Activated CD4-positive, alpha-beta T cell treated with anti-CD3 and anti-CD28 coated beads, Interleukin-2, amount 10 ng/mL, durations not matched to agents 24 days and 14 days (primary cell): ENCODE results near the gene THADA. TPM values are rescaled to one million over a fixed set of nuclear protein-coding genes. Genes with fewer than 3 reads are reported as not detected.

Experiments
- DNase-seq: peaks from one replicate; pipeline ENCODE4 v3.0.0; 2022
- H3K27ac Mint-ChIP-seq: one replicate; pipeline ENCODE4 v1.8.0; 2022; ENCODE audit warnings: mild to moderate bottlenecking, mixed read lengths
- H3K27me3 Mint-ChIP-seq: one replicate; pipeline ENCODE4 v1.8.0; 2022; ENCODE audit warnings: mixed read lengths
- H3K36me3 Mint-ChIP-seq: one replicate; pipeline ENCODE4 v1.8.0; 2022; ENCODE audit warnings: low read depth, mild to moderate bottlenecking, mixed read lengths
- H3K4me1 Mint-ChIP-seq: one replicate; pipeline ENCODE4 v1.8.0; 2021; ENCODE audit warnings: mixed read lengths
- H3K4me3 Mint-ChIP-seq: one replicate; pipeline ENCODE4 v1.8.0; 2022; ENCODE audit warnings: mild to moderate bottlenecking, moderate library complexity, mixed read lengths
- H3K9me3 Mint-ChIP-seq: one replicate; pipeline ENCODE4 v1.8.0; 2021; ENCODE audit warnings: mixed read lengths
- intact Hi-C: fragments of 100-400 bp; cut with micrococcal nuclease; formaldehyde crosslinking; loops from one replicate; pipeline ENCODE4 v1.15.1; 2023
- total RNA-seq: library from RNA; stranded (reverse); gene quantifications from 2 replicates; pipeline ENCODE4 v1.2.3, GENCODE V29; 2022

THADA gene
- total RNA-seq, 1 donor from 2014 or later, result 55.4 TPM

- H3K27ac Mint-ChIP-seq, result no peak overlapping the region
- no peaks in the 10 kb centered on the region for H3K27me3 Mint-ChIP-seq
- no peak overlapping the region for H3K4me3 Mint-ChIP-seq
- peaks cover 25% of the 10 kb centered on the region for H3K36me3 Mint-ChIP-seq
- intact Hi-C loops, result no loop called here
- no peak for DNase-seq
- H3K9me3 Mint-ChIP-seq, result no peaks in the 10 kb centered on the region
- H3K4me1 Mint-ChIP-seq, result peaks cover 7% of the 10 kb centered on the region
Observed at GRCh38 chr2:43438858-43439655, 156.8 kb downstream of the THADA start.

GRCh38 chr2:43438342-43438741 is 157.5 kb downstream of the THADA start:
- Mint-ChIP-seq H3K27me3 (no peaks in the 10 kb centered on the region), H3K9me3 (no peaks in the 10 kb centered on the region), H3K36me3 (peaks cover 30% of the 10 kb centered on the region), H3K27ac (no peak overlapping the region), H3K4me1 (peaks cover 7% of the 10 kb centered on the region), H3K4me3 (no peak overlapping the region)
- intact Hi-C loops, result no loop called here
- DNase-seq, result no peak

DNA sequence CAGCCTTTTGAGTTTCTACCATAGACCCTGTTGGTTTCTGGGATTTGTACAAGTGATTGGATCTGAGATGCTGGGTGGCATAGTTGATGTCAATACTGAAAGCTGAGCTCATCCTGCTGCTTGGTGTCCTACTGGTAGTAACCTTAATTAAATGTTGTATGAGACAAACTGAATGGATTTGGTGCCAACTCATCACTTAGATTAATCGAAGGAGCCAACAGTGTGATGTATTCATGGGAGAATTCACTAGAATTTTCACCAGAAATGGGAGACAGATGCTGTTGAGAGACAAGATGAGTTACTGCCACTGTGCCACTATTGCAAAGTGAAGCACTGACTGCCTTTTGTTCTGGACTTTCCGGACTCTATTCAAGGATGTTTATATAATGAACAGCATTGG is 158.5 kb downstream of the THADA start:
- Mint-ChIP-seq H3K27me3 (no peaks in the 10 kb centered on the region), H3K27ac (no peak overlapping the region), H3K4me1 (peaks cover 3% of the 10 kb centered on the region), H3K36me3 (peaks cover 33% of the 10 kb centered on the region), H3K9me3 (no peaks in the 10 kb centered on the region), H3K4me3 (no peak overlapping the region)
- no peak for DNase-seq
- intact Hi-C loops, result no loop called here

DNA sequence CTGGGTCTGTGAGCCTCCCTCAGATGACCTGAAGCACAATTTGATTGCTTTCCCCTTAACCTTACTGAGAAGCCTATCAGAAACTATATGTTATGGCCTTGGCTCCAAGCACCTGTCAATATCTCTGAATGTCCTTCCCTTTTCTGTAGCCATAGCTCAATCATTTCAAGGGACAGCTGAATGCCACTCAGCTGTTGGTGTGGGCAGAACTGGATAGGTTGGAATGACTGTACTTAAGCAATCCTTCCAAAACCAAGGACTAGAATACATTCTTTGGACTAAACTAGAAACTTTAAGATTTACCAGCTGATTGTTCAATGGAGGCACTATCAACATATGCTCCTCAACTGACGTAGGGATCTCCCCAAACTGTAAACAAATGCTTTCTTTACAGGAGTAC is 159.4 kb downstream of the THADA start:
- H3K36me3 Mint-ChIP-seq, result peaks cover 29% of the 10 kb centered on the region
- H3K9me3 Mint-ChIP-seq, result no peaks in the 10 kb centered on the region
- no peaks in the 10 kb centered on the region for H3K27me3 Mint-ChIP-seq
- no peak overlapping the region for H3K27ac Mint-ChIP-seq
- no peak for DNase-seq
- no peak overlapping the region for H3K4me3 Mint-ChIP-seq
- intact Hi-C loops, result no loop called here
- H3K4me1 Mint-ChIP-seq, result peaks cover 3% of the 10 kb centered on the region

- Mint-ChIP-seq H3K27me3 (no peaks in the 10 kb centered on the region), H3K27ac (no peak overlapping the region), H3K4me3 (no peak overlapping the region), H3K9me3 (no peaks in the 10 kb centered on the region), H3K4me1 (peaks cover 3% of the 10 kb centered on the region), H3K36me3 (peaks cover 33% of the 10 kb centered on the region)
- DNase-seq, result no peak
- intact Hi-C loops, result no loop called here
Observed at GRCh38 chr2:43435746-43436145, 160.1 kb downstream of the THADA start.

DNA sequence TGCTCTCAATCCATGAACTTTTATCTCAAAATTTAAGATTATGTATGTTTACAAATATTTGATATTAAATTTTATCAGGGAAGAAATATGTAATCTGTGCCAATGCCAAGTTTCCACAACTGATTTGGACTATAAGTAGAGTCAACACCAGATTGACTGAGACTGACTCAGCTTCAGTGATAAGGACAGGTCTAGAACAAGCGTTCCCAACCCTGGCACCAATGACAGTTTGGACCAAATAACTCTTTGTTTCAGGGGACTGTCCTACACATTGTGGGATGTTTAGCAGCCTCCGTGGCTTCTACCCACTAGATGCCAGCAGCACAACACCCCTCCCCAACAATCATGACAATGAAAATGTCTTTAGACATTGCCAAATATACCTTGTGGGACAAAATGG is 165.3 kb downstream of the THADA start:
- no peaks in the 10 kb centered on the region for H3K27me3 Mint-ChIP-seq
- no peaks in the 10 kb centered on the region for H3K9me3 Mint-ChIP-seq
- peaks cover 39% of the 10 kb centered on the region for H3K36me3 Mint-ChIP-seq
- intact Hi-C loops, result no loop called here
- no peak overlapping the region for H3K27ac Mint-ChIP-seq
- H3K4me1 Mint-ChIP-seq, result peaks cover 18% of the 10 kb centered on the region
- no peak overlapping the region for H3K4me3 Mint-ChIP-seq
- DNase-seq, result no peak

DNA sequence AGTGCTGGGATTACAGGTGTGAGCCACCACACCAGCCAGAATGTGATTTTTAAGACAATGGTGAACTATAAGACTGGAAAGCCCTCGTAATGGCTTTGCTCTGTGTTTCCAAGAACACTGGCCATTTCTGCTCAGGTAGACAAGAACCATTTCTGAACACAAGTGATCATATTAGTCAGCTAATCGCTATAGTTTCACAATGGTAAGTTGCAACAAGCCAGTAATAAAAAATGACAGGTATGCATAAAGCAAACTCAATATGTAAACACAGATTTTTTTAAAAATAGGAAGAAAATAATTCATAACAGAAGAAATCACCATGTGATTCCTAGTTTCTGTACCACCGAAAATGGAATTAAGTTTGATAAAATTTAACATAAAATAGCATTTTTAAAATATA is 166.5 kb downstream of the THADA start:
- intact Hi-C loops, result loop anchor here (5.0 kb wide), 1 partner anchor 48 kb away; no protein-coding TSS in a partner anchor
- Mint-ChIP-seq H3K4me1 (peaks cover 30% of the 10 kb centered on the region), H3K9me3 (no peaks in the 10 kb centered on the region), H3K27me3 (no peaks in the 10 kb centered on the region), H3K27ac (no peak overlapping the region), H3K36me3 (peaks cover 37% of the 10 kb centered on the region), H3K4me3 (no peak overlapping the region)
- no peak for DNase-seq

DNA sequence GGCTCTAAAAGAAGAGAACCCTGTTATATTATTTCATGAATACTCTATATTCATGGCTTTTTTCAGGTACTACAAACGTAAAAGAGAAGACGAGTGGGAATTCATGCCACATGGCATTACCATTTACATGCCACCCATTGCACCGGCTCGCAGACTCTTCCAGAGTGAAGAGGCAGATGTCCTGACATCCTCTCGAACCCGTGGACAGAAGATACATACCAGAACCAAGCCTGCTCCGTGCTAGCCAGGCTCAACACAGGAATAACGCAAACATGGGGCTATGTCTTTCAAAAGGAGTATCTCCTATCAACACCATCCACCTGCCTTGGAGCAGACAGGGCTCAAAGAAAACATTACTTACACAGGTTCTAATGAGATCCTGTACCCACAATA is 168.8 kb downstream of the THADA start:
- intact Hi-C loops, result loop anchor here (2.0 to 5.0 kb wide), 3 partner anchors 40 to 200 kb away; partner anchors contain the start of gene ZFP36L2
- Mint-ChIP-seq H3K4me3 (peak overlapping the region; percentile 25), H3K27ac (peak overlapping the region; percentile 49), H3K9me3 (no peaks in the 10 kb centered on the region), H3K27me3 (peaks cover 4% of the 10 kb centered on the region), H3K4me1 (peaks cover 41% of the 10 kb centered on the region), H3K36me3 (peaks cover 36% of the 10 kb centered on the region)
- DNase-seq, result peak; percentile 61

DNA sequence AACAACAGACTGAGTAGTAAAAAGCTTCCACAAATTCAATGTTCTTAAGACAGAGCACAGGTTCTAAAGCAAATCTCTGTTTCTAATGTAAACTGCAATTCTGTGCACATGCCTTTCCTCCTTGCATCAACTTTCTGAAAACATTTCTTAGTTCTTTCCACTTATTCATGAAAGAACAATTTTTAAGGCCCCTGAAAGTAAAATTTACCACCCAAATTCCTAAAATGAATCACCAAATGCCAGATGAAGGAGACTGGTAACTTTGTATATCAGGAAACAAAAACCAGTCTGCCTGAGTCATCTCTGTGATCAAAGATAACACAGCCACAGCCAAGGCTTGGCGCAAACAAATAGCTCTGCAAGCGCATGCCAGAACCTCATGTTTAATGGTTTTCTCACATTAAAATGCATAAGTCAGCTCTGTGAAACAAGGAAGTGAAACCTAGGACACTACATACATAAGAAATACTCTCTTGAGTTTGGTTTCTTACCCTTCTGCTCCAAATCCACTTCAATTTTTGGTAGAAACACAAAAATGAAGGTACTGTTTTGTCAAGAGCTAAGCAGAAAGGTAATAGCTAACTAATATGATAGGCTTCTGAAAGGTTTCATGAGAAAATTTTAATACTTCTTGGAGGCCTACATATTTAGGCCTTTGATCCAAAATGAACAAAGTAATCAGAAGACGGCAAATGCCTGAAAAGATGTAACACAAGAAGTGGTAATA is 169.4 kb downstream of the THADA start:
- H3K36me3 Mint-ChIP-seq, result peaks cover 41% of the 10 kb centered on the region
- H3K27ac Mint-ChIP-seq, result peak overlapping the region; percentile 49
- peaks cover 4% of the 10 kb centered on the region for H3K27me3 Mint-ChIP-seq
- peak overlapping the region; percentile 25 for H3K4me3 Mint-ChIP-seq
- H3K9me3 Mint-ChIP-seq, result no peaks in the 10 kb centered on the region
- H3K4me1 Mint-ChIP-seq, result peaks cover 41% of the 10 kb centered on the region
- peak; percentile 93 for DNase-seq
- intact Hi-C loops, result loop anchor here (1.0 to 5.0 kb wide), 9 partner anchors 24 to 295 kb away; partner anchors contain the start of gene ZFP36L2

- H3K4me3 Mint-ChIP-seq, result peak overlapping the region; percentile 32
- peaks cover 39% of the 10 kb centered on the region for H3K36me3 Mint-ChIP-seq
- peak; percentile 61 for DNase-seq
- peaks cover 4% of the 10 kb centered on the region for H3K27me3 Mint-ChIP-seq
- intact Hi-C loops, result loop anchor here (1.0 to 5.0 kb wide), 9 partner anchors 23 to 294 kb away; partner anchors contain the start of gene ZFP36L2
- H3K4me1 Mint-ChIP-seq, result peaks cover 41% of the 10 kb centered on the region
- H3K27ac Mint-ChIP-seq, result no peak overlapping the region
- H3K9me3 Mint-ChIP-seq, result no peaks in the 10 kb centered on the region
Observed at GRCh38 chr2:43425659-43426058, 170.2 kb downstream of the THADA start.

- H3K27me3 Mint-ChIP-seq, result peaks cover 4% of the 10 kb centered on the region
- H3K27ac Mint-ChIP-seq, result peak overlapping the region; percentile 66
- DNase-seq, result no peak
- intact Hi-C loops, result loop anchor here (5.0 kb wide), 1 partner anchor 53 kb away; no protein-coding TSS in a partner anchor
- H3K9me3 Mint-ChIP-seq, result no peaks in the 10 kb centered on the region
- peaks cover 44% of the 10 kb centered on the region for H3K36me3 Mint-ChIP-seq
- peak overlapping the region; percentile 32 for H3K4me3 Mint-ChIP-seq
- H3K4me1 Mint-ChIP-seq, result peaks cover 44% of the 10 kb centered on the region
Observed at GRCh38 chr2:43424262-43425207, 171.3 kb downstream of the THADA start.

DNA sequence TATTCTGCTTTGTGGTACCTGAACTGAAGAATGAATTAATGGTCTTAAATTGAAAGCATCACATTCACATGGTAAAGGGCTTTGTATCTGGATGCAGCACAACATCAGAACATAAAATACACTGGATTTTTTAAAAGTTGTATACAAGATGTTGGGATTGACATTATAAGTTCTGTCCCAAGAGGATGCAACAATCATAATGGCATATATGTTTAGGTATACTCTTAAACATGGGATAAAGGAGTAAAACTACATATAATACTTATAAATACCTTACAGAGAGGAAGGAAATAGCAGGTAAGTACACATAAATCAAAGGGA is 171.9 kb downstream of the THADA start:
- H3K27ac Mint-ChIP-seq, result no peak overlapping the region

GRCh38 chr2:43421194-43421593 is 174.6 kb downstream of the THADA start:
- Mint-ChIP-seq H3K4me1 (peaks cover 29% of the 10 kb centered on the region), H3K27ac (no peak overlapping the region), H3K36me3 (peaks cover 36% of the 10 kb centered on the region), H3K9me3 (no peaks in the 10 kb centered on the region), H3K4me3 (no peak overlapping the region), H3K27me3 (peaks cover 4% of the 10 kb centered on the region)
- intact Hi-C loops, result no loop called here
- no peak for DNase-seq

More for the DNA sequence above, 171.9 kb downstream of the THADA start:
- DNase-seq, result no peak
- intact Hi-C loops, result no loop called here
- Mint-ChIP-seq H3K4me1 (peaks cover 44% of the 10 kb centered on the region), H3K27me3 (peaks cover 4% of the 10 kb centered on the region), H3K9me3 (no peaks in the 10 kb centered on the region), H3K36me3 (peaks cover 44% of the 10 kb centered on the region), H3K4me3 (no peak overlapping the region)
